COLO668 (cell line): ENCODE results near the gene OR52B2.

Source experiments
- DNase-seq: peaks from one replicate; lab custom pipeline; 2025; ENCODE audit not compliant: unreplicated experiment; lab: John Stamatoyannopoulos, UW

OR52B2 gene

GRCh38 chr11:6170226-6170625 is at the start of gene OR52B2:
Gene OR52B2 (minus strand): TSS chr11:6170326. CDS start chr11:6170326, 0 bp downstream.
- no peak for DNase-seq

GRCh38 chr11:6219359-6219758 is 49.2 kb upstream of the OR52B2 start:
- DNase-seq: no peak

GRCh38 chr11:6217722-6218121 is 47.6 kb upstream of the OR52B2 start:
- no peak for DNase-seq

GRCh38 chr11:6216501-6216900 is 46.4 kb upstream of the OR52B2 start:
- no peak for DNase-seq

GRCh38 chr11:6214530-6214929 is 44.4 kb upstream of the OR52B2 start:
- no peak for DNase-seq

- DNase-seq: no peak
Measured at GRCh38 chr11:6210274-6210955, 40.3 kb upstream of the OR52B2 start.

GRCh38 chr11:6209801-6210200 is 39.7 kb upstream of the OR52B2 start:
- DNase-seq: no peak

GRCh38 chr11:6206456-6207180 is 36.5 kb upstream of the OR52B2 start:
- DNase-seq: no peak

- DNase-seq: no peak
Measured at GRCh38 chr11:6205366-6205765, 35.2 kb upstream of the OR52B2 start, which contains the start of gene C11orf42. Gene C11orf42 (plus strand): TSS chr11:6205557. CDS start chr11:6205616, 59 bp downstream.

- DNase-seq: no peak
Measured at GRCh38 chr11:6204706-6205105, 34.6 kb upstream of the OR52B2 start.

- no peak for DNase-seq
Measured at GRCh38 chr11:6203327-6203726, 33.2 kb upstream of the OR52B2 start.

- DNase-seq: no peak
Measured at GRCh38 chr11:6202041-6202440, 31.9 kb upstream of the OR52B2 start.

GRCh38 chr11:6201481-6201880 is 31.4 kb upstream of the OR52B2 start:
- DNase-seq: no peak

GRCh38 chr11:6200975-6201374 is 30.8 kb upstream of the OR52B2 start:
- DNase-seq: no peak

GRCh38 chr11:6199174-6199810 is 29.2 kb upstream of the OR52B2 start, which contains the start of gene OR52W1:
Gene OR52W1 (plus strand): TSS chr11:6199224. CDS start chr11:6199224, 0 bp downstream.
- no peak for DNase-seq

- no peak for DNase-seq
Measured at GRCh38 chr11:6197466-6198200, 27.5 kb upstream of the OR52B2 start.

GRCh38 chr11:6196396-6196795 is 26.3 kb upstream of the OR52B2 start:
- DNase-seq: no peak

GRCh38 chr11:6194065-6194581 is 24.0 kb upstream of the OR52B2 start:
- no peak for DNase-seq

- no peak for DNase-seq
Measured at GRCh38 chr11:6191742-6192141, 21.6 kb upstream of the OR52B2 start.

GRCh38 chr11:6175440-6175839 is 5.3 kb upstream of the OR52B2 start:
- DNase-seq: no peak
